GM13977 (cell line): ENCODE data around the gene OCA2.

Experiments used
- DNase-seq: peaks from one replicate; pipeline ENCODE4 v3.0.0; 2012; ENCODE audit warnings: low spot score
- CTCF ChIP-seq: IDR thresholded peaks from 2 replicates; pipeline ENCODE4 v1.5.1; 2012; ENCODE audit warnings: mild to moderate bottlenecking, control low read depth; ENCODE audit not compliant: insufficient read depth; ENCODE audit errors: extremely low read depth, missing control alignments
- in situ Hi-C: fragments of 300-500 bp; cut with MboI; formaldehyde crosslinking; loops from one replicate; pipeline ENCODE4 v1.12.0; 2022; ENCODE audit warnings: low sequenced_read_pairs, low pct_unique_long_range_greater_than_20kb, mixed read lengths, inconsistent platforms; ENCODE audit not compliant: unreplicated experiment

The OCA2 gene

GRCh38 chr15:27787931-27788330 lies 311.2 kb downstream of the OCA2 start:
- no peak for DNase-seq
- TF ChIP-seq CTCF, result no peak
- in situ Hi-C loops, result no loop called here

GRCh38 chr15:27784107-27784506 lies 315.0 kb downstream of the OCA2 start:
- DNase-seq, result no peak
- in situ Hi-C loops, result no loop called here
- TF ChIP-seq CTCF, result no peak

GRCh38 chr15:27783678-27784077 lies 315.4 kb downstream of the OCA2 start:
- DNase-seq, result no peak
- in situ Hi-C loops, result no loop called here
- no peak for TF ChIP-seq CTCF

- no peak for TF ChIP-seq CTCF
- DNase-seq, result no peak
- in situ Hi-C loops, result no loop called here
Observed at GRCh38 chr15:27782125-27782524, 317.0 kb downstream of the OCA2 start.

- TF ChIP-seq CTCF, result no peak
- in situ Hi-C loops, result no loop called here
- DNase-seq, result no peak
Observed at GRCh38 chr15:27776501-27776900, 322.6 kb downstream of the OCA2 start.

GRCh38 chr15:27774638-27775037 lies 324.5 kb downstream of the OCA2 start:
- no peak for DNase-seq
- in situ Hi-C loops, result no loop called here
- no peak for TF ChIP-seq CTCF

GRCh38 chr15:27774191-27774590 lies 324.9 kb downstream of the OCA2 start:
- in situ Hi-C loops, result no loop called here
- TF ChIP-seq CTCF, result no peak
- DNase-seq, result no peak
